GM13977 (cell line): ENCODE measurements around the gene BSN.

Experiments used
- DNase-seq: peaks from one replicate; pipeline ENCODE4 v3.0.0; 2012; ENCODE audit warnings: low spot score
- CTCF ChIP-seq: IDR thresholded peaks from 2 replicates; pipeline ENCODE4 v1.5.1; 2012; ENCODE audit warnings: mild to moderate bottlenecking, control low read depth; ENCODE audit not compliant: insufficient read depth; ENCODE audit errors: extremely low read depth, missing control alignments
- in situ Hi-C: fragments of 300-500 bp; cut with MboI; formaldehyde crosslinking; loops from one replicate; pipeline ENCODE4 v1.12.0; 2022; ENCODE audit warnings: low sequenced_read_pairs, low pct_unique_long_range_greater_than_20kb, mixed read lengths, inconsistent platforms; ENCODE audit not compliant: unreplicated experiment

BSN gene

DNA sequence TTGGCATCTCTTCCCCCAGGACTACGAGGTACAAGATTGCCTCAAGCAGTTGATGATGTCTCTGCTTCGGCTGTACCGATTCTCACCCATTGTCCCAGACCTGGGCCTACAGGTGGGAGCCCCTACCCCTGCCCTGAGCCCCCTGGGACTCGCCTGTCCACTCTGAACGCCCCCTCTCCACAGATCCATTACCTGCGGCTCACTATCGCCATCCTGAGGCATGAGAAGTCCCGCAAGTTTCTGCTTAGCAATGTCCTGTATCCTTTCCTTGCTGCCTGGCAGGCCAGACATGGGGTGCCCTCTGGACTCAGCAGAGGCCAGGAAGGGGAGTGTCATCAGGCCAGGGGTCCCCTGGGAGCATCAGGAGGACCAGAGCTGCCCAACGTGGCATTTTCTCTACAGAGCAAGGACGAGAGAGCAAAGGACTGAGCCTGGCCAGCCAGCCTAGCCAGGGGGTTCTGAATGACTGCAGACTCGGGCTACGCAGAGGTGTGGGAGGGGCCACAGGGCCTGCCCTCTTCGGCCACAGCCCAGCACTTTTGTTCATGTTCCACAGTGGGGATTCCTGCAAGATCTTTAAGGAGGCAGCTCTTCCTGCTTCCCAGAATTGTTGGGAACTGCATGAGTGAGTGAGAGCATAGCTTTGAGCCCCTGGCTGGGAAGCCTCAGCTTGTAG lies 146.3 kb downstream of the BSN start:
- in situ Hi-C loops: no loop called here
- TF ChIP-seq CTCF: peak; percentile 2
- no peak for DNase-seq

DNA sequence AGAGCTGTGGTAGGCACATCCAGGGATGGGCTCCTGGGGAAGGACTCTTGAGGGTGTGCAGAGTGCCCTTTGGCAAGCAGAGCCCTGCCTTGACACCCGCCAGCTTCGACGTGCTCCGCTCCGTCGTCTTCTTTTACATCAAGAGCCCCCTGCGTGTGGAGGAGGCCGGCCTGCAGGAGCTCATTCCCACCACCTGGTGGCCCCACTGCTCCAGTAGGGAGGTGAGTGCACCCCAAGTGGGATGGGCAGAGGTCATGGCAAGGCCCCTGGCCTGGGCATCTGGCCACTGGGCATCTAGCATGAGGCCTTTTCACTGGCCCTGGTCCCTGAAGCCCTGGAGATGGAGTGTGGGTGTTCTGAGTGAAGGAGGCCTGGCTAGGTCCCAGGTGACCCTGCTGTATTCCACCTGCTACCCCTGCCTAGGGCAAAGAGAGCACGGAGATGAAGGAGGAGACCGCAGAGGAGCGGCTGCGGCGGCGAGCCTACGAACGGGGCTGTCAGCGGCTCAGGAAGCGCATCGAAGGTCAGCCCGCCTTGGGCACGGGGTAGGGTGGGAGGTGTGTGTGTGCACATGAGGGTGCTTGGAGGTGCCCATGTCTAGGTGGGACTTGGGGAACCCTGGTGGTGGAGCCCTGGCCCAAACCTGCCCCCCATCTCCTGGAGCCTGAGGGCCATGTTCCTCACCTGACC lies 147.3 kb downstream of the BSN start:
- in situ Hi-C loops: no loop called here
- peak; percentile 42 for TF ChIP-seq CTCF
- DNase-seq: no peak

DNA sequence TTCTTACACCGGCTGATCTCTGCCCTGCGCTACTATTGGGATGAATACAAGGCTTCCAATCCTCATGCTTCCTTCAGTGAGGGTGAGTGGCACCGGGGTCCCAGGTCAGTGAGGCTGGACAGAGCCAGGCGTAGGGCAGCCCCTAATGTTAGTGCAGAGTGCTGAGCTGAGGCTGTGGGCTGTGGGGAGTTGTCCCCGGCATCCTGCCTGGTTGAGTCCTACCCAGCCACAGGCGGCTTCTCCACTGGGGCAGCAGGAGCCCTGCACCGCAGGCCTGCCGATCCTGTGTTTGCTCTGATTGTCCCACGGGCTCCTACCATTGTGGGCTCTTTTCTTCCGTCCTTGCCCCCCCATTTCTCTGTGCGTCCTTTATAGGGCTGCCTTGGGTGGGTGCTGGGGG lies 148.4 kb downstream of the BSN start:
- in situ Hi-C loops: no loop called here
- TF ChIP-seq CTCF: no peak
- DNase-seq: no peak

GRCh38 chr3:49703443-49703927 lies 149.2 kb downstream of the BSN start:
- peak; percentile 91 for TF ChIP-seq CTCF
- in situ Hi-C loops: no loop called here
- peak; percentile 92 for DNase-seq

DNA sequence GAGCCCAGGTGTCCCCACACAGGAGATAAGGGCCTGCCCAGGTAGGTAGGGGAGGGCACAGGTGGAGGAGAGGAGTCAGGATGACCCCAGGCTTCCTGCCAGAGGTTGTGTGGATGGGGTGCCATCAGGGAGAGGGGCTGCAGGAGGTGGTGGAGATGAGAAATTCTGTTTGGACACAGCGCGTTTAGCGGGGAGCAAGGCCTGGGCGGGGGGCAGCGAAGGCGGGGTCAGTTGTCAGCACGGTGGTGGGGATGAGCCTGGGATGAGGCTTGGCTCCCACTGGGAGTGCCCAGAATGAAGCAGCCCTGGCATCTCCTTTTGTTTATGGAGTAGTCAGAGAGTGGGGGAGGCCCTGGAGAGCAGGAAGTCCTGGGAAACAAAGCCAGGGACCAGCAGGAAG lies 149.7 kb downstream of the BSN start:
- in situ Hi-C loops: no loop called here
- no peak for TF ChIP-seq CTCF
- DNase-seq: no peak

GRCh38 chr3:49704629-49705028 lies 150.4 kb downstream of the BSN start:
- TF ChIP-seq CTCF: no peak
- in situ Hi-C loops: no loop called here
- no peak for DNase-seq
